DOHH2 (cell line): ENCODE data around the gene CSF2RB.

Experiments
- H3F3A ChIP-seq: fragments of 200-600 bp; sonication (generic), shearing (Covaris generic); 2 replicates; pipeline ENCODE4 v1.6.0; 2016; ENCODE audit warnings: antibody characterized with exemption, mild to moderate bottlenecking; ENCODE audit not compliant: control insufficient read depth, insufficient read depth
- H3K27ac ChIP-seq: fragments of 200-600 bp; sonication (generic); 2 replicates; pipeline ENCODE4 v1.5.1; 2014; ENCODE audit warnings: low read depth, mild to moderate bottlenecking, low read length, moderate library complexity
- H3K27me3 ChIP-seq: fragments of 200-600 bp; sonication (generic); 2 replicates; pipeline ENCODE4 v1.6.1; 2014; ENCODE audit warnings: mild to moderate bottlenecking, low read length, mixed read lengths; ENCODE audit not compliant: control insufficient read depth
- H3K36me3 ChIP-seq: fragments of 200-600 bp; sonication (generic); 2 replicates; pipeline ENCODE4 v1.6.1; 2014; ENCODE audit warnings: mild to moderate bottlenecking, low read length, moderate library complexity, mixed read lengths; ENCODE audit not compliant: control insufficient read depth
- H3K4me1 ChIP-seq: fragments of 200-600 bp; sonication (generic); 2 replicates; pipeline ENCODE4 v1.6.1; 2014; ENCODE audit warnings: mild to moderate bottlenecking, low read length, mixed read lengths; ENCODE audit not compliant: control insufficient read depth
- H3K4me2 ChIP-seq: fragments of 200-600 bp; sonication (generic); 2 replicates; pipeline ENCODE4 v1.6.0; 2014; ENCODE audit warnings: mild to moderate bottlenecking, low read length, moderate library complexity
- H3K4me3 ChIP-seq: fragments of 200-600 bp; sonication (generic); 2 replicates; pipeline ENCODE4 v1.5.1; 2014; ENCODE audit warnings: mild to moderate bottlenecking, low read length, mixed read lengths
- H3K79me2 ChIP-seq: fragments of 200-600 bp; sonication (generic); 2 replicates; pipeline ENCODE4 v1.6.1; 2014; ENCODE audit warnings: mild to moderate bottlenecking, low read length, mixed read lengths; ENCODE audit not compliant: control insufficient read depth
- H3K9me2 ChIP-seq: fragments of 200-600 bp; sonication (generic); replicated peaks from 2 replicates; pipeline ENCODE4 v1.6.1; 2014; ENCODE audit warnings: mild to moderate bottlenecking, low read length, mixed read lengths; ENCODE audit not compliant: control insufficient read depth
- H3K9me3 ChIP-seq: fragments of 200-600 bp; sonication (generic); 2 replicates; pipeline ENCODE4 v1.6.1; 2014; ENCODE audit warnings: antibody characterized with exemption, low read length, mixed read lengths; ENCODE audit not compliant: control insufficient read depth, insufficient read depth
- H4K20me1 ChIP-seq: fragments of 200-600 bp; sonication (generic); 2 replicates; pipeline ENCODE4 v1.6.0; 2014; ENCODE audit warnings: low read depth, mild to moderate bottlenecking, antibody characterized with exemption, low read length, moderate library complexity; ENCODE audit not compliant: control insufficient read depth, insufficient read depth
- CTCF ChIP-seq: fragments of 200-600 bp; sonication (generic); IDR thresholded peaks from one replicate; pipeline ENCODE4 v1.5.1; 2014; ENCODE audit warnings: antibody characterized with exemption, mild to moderate bottlenecking, low read depth, low read length; ENCODE audit not compliant: poor library complexity, severe bottlenecking
- EZH2phosphoT487 ChIP-seq: fragments of 200-600 bp; sonication (generic); IDR thresholded peaks from 2 replicates; pipeline ENCODE4 v1.6.1; 2017; ENCODE audit warnings: borderline replicate concordance, mild to moderate bottlenecking, antibody characterized with exemption, low read length, moderate library complexity, mixed read lengths

Gene CSF2RB

GRCh38 chr22:36953239-36954080 is 40.0 kb downstream of the CSF2RB start:
- TF ChIP-seq EZH2phosphoT487: no peak
- TF ChIP-seq CTCF: no peak
- Histone ChIP-seq H3K4me3 (no peak overlapping the region), H4K20me1 (no peaks in the 10 kb centered on the region), H3F3A (no peaks in the 10 kb centered on the region), H3K27me3 (peaks cover 3% of the 10 kb centered on the region; the same call in 1 of the 2 replicates), H3K9me3 (no peaks in the 10 kb centered on the region), H3K9me2 (no peaks in the 10 kb centered on the region), H3K4me2 (no peak overlapping the region), H3K4me1 (0 out of 2 replicates have a peak, but pooled peaks cover 3% of the 10 kb centered on the region), H3K27ac (no peak overlapping the region), H3K79me2 (no peaks in the 10 kb centered on the region), H3K36me3 (no peaks in the 10 kb centered on the region)

- H3K9me3 ChIP-seq: no peaks in the 10 kb centered on the region
- no peak overlapping the region for H3K4me3 ChIP-seq
- 0 out of 2 replicates have a peak, but pooled peaks cover 3% of the 10 kb centered on the region for H3K4me1 ChIP-seq
- peaks cover 3% of the 10 kb centered on the region for H3K27me3 ChIP-seq
- H3K4me2 ChIP-seq: no peak overlapping the region
- H3K27ac ChIP-seq: no peak overlapping the region
- no peaks in the 10 kb centered on the region for H3K36me3 ChIP-seq
- H3F3A ChIP-seq: no peaks in the 10 kb centered on the region
- TF ChIP-seq EZH2phosphoT487 (no peak), CTCF (no peak)
- no peaks in the 10 kb centered on the region for H3K79me2 ChIP-seq
- H4K20me1 ChIP-seq: no peaks in the 10 kb centered on the region
- no peaks in the 10 kb centered on the region for H3K9me2 ChIP-seq
These were observed 41.0 kb downstream of the CSF2RB start for GRCh38 chr22:36954251-36955014.

GRCh38 chr22:36955691-36956090 is 42.3 kb downstream of the CSF2RB start:
- H3F3A ChIP-seq: no peaks in the 10 kb centered on the region
- no peaks in the 10 kb centered on the region for H3K36me3 ChIP-seq
- H3K4me2 ChIP-seq: no peak overlapping the region
- peaks cover 14% of the 10 kb centered on the region for H3K27me3 ChIP-seq
- TF ChIP-seq CTCF: no peak
- no peak for TF ChIP-seq EZH2phosphoT487
- no peaks in the 10 kb centered on the region for H3K9me3 ChIP-seq
- H3K4me1 ChIP-seq: 0 out of 2 replicates have a peak, but pooled peaks cover 3% of the 10 kb centered on the region
- H3K9me2 ChIP-seq: no peaks in the 10 kb centered on the region
- no peak overlapping the region for H3K27ac ChIP-seq
- no peak overlapping the region for H3K4me3 ChIP-seq
- no peaks in the 10 kb centered on the region for H3K79me2 ChIP-seq
- H4K20me1 ChIP-seq: no peaks in the 10 kb centered on the region
